GM19438 (cell line): ENCODE measurements around the gene LHPP.
"Not testable (repeated sequence)": the region's sequence is repeated elsewhere in the genome, so short reads cannot be mapped to it uniquely, and the experiment has no call there.

ENCODE experiments used
- ATAC-seq: cut with Tn5 transposase; IDR thresholded peaks from one replicate; pipeline ENCODE4 v1.9.1; 2021; ENCODE audit warnings: low read depth; ENCODE audit not compliant: unreplicated experiment

LHPP gene

GRCh38 chr10:124601431-124602120 is 140.0 kb downstream of the LHPP start:
- no peak for ATAC-seq

- ATAC-seq: no peak
These were observed 140.5 kb downstream of the LHPP start for GRCh38 chr10:124602121-124602561.

DNA sequence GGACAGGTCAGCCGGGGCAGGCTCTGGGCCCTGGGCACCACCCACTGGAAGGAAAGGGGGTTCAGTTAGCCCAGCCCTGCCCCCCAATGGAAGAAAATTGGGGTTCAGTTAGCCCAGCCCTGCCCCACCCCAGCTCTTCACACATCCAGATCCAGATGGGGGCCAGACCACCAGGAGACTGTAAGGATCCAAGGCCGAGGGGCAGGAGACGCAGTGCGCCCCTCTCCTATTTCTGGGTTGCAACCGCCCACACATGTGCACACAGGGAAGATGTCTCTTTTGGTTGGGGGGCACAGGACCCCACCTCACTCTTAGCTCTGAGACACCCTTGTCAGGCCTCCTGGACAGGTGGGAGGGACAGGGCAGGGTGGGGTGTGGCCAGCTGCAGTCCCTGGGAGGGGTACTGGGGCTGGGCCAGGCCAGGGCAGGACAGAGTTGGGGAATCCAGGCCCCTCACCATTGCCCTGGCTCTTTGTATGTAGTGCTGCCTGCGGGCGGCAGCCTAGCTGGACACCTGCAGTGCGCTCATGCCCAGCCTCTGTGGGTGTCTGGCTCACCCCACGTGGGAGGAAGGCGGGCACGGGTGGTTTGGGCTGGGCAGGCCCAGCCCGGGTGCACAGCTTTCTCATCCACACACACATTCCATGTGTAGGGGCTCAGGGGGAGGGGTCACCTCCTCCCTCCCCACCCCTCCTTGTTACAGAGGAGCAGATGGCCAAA is 141.2 kb downstream of the LHPP start:
- no peak for ATAC-seq

GRCh38 chr10:124603376-124604213 is 142.0 kb downstream of the LHPP start:
- no peak for ATAC-seq

GRCh38 chr10:124604214-124605000 is 142.8 kb downstream of the LHPP start:
- ATAC-seq: no peak

DNA sequence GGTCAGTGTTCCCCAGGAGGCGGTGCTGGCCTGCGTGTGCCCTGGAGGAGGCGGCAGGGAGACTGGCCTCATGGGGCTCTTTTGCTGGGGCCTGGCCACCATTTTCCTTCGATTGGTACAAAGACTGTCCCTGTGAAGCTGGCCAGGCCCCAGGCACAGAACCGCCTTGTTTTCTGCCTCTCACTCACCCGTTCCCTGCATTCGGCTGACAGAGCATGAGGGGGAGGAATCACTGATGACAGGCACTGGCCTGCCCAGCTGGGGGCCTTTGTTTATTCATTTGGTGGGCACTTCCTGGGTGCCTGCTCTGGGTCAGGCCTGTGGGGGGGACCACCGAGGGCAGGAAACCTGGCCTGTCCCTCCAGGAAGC is 143.4 kb downstream of the LHPP start:
- no peak for ATAC-seq

DNA sequence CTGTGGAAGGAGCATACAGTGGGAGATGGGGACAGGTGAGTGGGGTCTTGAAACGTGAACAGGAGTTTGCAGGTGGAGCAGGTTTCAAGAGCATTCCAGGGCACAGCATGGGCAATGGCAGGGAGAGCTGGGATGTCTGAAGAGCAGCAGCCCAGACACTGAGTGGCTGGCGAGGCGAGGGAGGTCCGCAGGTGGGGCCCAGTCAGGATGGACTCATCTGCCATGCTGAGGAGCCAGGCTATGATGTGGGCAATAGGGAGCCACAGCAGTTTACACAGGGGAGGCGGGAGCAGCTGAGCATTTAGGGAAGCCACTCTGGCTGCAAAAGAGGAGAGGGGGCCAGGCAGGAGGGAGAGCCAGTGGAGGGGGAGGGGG is 143.8 kb downstream of the LHPP start:
- ATAC-seq: no peak

- ATAC-seq: no peak
These were observed 144.5 kb downstream of the LHPP start for GRCh38 chr10:124605856-124606812.

GRCh38 chr10:124606822-124607221 is 145.2 kb downstream of the LHPP start:
- no peak for ATAC-seq

DNA sequence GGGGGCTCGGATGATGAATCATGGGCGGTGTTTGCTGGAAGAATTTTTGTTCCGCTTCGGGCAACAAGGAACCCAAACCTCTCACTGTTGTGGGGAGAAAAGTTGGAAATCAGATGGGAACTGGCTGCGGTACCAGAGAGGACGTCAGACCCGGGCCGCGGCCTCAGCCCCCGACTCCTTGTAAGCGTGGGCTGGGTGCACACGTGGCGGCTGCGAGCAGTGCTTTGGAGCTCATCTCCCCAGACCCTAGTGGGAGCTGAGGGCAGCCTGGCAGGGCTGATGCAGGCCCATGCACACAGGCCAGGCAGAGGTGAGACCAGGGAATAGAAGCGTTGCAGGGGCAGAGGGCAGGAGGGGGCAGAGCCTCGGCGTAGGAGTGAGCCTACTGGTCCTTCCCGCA is 146.1 kb downstream of the LHPP start:
- ATAC-seq: no peak

GRCh38 chr10:124608093-124608721 is 146.6 kb downstream of the LHPP start:
- no peak for ATAC-seq

DNA sequence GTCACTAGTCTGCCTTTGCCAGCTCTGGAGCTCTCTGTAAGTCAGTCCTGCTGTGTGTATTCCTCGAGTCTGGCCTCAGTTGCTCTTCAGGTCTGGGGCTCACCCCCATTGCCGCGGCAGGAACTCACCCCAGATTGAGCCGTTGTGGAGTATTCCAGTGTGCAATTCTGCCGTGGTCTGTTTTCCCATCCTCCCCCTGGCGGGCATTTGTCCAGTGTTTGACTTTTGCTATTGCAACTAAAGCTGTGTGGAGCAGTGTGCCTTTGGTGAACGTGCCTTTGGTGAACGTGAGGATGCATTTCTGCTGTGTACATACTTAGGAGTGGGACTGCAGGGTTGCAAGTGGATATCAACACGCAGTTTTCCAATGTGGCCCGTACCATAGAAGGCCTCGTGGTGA is 148.1 kb downstream of the LHPP start:
- no peak for ATAC-seq

GRCh38 chr10:124610186-124610585 is 148.6 kb downstream of the LHPP start:
- ATAC-seq: not testable (repeated sequence)

GRCh38 chr10:124610851-124611250 is 149.2 kb downstream of the LHPP start:
- not testable (repeated sequence) for ATAC-seq

DNA sequence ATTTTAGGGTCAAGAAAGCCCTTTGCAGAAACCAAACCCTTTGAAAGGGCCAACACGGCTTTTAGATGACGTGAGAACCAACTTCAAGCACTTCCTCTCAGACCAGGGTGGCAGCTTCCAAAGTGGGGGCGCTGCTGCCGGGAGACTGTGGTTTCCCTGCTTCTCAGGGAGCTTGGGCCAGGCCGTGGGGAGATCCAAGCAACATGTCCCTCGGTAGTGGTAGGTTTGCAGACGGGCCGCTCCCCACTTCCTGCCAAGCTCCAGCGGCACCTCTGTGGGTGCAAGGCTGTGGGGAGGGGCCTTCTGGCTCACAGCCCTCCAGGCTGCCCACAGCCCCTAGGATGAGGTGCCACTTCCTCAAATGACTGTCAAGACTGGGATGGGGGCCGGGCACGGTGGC is 150.1 kb downstream of the LHPP start:
- ATAC-seq: no peak

- ATAC-seq: no peak
These were observed 151.2 kb downstream of the LHPP start for GRCh38 chr10:124612611-124613498.

GRCh38 chr10:124614003-124614659 is 152.5 kb downstream of the LHPP start:
- peak; percentile 47 for ATAC-seq

GRCh38 chr10:124615259-124615658 is 153.6 kb downstream of the LHPP start:
- no peak for ATAC-seq
